A673 (cell line): ENCODE results near the gene HOXC6.

Source experiments
- CTCF ChIP-seq: fragments of 300-800, 200-600 bp; sonication (generic); conservative IDR thresholded peaks from 2 replicates; pipeline ENCODE4 v1.5.1; 2017; ENCODE audit warnings: low read depth, mild to moderate bottlenecking, antibody characterized with exemption, low read length, moderate library complexity, mixed read lengths
- EZH2 ChIP-seq: fragments of 200-600 bp; sonication (generic); IDR thresholded peaks from 2 replicates; pipeline ENCODE4 v1.6.1; 2017; ENCODE audit warnings: borderline replicate concordance, low read depth, mild to moderate bottlenecking, mixed read lengths, antibody characterized with exemption, low read length; ENCODE audit not compliant: poor library complexity, severe bottlenecking

GRCh38 chr12:53984901-53985691, 43.1 kb upstream of the HOXC6 start, which contains the start of gene HOXC10:
- peak; percentile 80 for TF ChIP-seq CTCF
- TF ChIP-seq EZH2, result no peak
